ENCODE results near the gene RTN4R.
"Not testable (repeated sequence)": the region's sequence is repeated elsewhere in the genome, so short reads cannot be mapped to it uniquely, and the experiment has no call there.

The RTN4R gene

GRCh38 chr22:20276468-20276867, 8.3 kb upstream of the RTN4R start:
- DNase-seq (ENCODE audit: low read depth), result no peak
- TF ChIP-seq CTCF (IDR thresholded peaks at IDR 0.05; ENCODE audit: insufficient read depth, low read depth, low read length, missing control alignments), result no peak
- H3K4me3 ChIP-seq (ENCODE audit: low read length), result no peak overlapping the region

DNA sequence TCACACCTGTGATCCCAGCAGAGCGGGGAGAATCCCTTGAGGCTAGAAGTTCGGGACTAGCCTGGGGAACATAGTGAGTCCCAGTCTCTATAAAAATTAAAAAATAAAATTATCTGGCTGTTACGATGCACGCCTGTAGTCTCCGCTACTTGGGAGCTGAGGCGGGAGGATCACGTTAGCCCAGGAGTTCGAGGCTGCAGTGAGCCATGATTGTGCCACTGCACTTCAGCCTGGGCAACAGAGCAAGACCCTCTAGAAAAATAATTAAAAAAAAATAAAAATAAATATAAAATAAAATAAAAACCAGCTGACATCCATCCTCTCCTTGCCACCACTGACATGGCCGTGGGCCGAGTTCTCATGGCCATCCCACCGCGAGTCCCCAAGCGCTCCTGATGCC, 7.7 kb upstream of the RTN4R start:
- DNase-seq (ENCODE audit: low read depth), result no peak
- TF ChIP-seq CTCF (IDR thresholded peaks at IDR 0.05; ENCODE audit: insufficient read depth, low read depth, low read length, missing control alignments), result no peak

DNA sequence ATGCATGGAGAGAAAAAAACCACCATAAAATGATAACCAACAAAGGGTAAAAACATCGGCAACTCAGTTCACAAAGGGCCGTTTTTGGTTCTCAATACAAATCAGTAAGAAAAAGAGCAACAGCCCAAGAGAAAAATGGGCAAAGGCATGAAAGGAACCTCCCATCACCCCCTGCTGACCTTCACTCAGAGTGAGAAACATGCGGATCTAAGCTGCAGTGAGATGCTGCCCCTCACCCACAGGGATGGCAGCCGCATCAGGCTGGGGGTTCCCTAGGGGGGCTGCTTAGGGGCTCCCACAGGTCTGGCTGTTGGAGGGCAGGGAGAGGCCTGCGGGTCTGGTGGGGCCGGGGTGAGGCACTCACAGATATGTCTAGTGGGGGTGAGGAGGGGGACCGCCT, 7.2 kb upstream of the RTN4R start:
- DNase-seq (ENCODE audit: low read depth); H3K4me3 ChIP-seq (ENCODE audit: low read length): not testable (repeated sequence)

More for the DNA sequence above, 7.7 kb upstream of the RTN4R start:
- no peak overlapping the region for H3K4me3 ChIP-seq (ENCODE audit: low read length)

DNA sequence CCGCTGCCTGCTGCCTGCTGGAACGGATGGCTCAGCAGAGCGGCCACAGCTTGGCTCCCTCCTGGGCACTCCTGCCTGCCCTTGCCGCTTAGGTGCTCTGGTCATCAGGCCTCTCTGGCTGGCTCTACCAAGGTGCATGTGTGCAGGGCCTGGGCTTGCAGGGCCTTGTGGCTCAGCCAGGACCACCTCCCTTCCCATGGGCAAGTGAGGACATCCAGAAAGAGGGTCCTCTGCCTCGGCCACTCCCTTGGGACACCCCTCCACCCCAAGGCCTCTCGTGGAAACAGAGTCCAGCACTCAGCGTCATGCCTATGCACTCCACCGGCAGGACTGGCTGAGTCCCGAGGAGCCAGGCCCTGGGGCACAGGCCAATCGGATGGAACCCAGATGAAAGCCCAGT, 6.3 kb upstream of the RTN4R start:
- not testable (repeated sequence) for DNase-seq (ENCODE audit: low read depth); H3K4me3 ChIP-seq (ENCODE audit: low read length)

GRCh38 chr22:20273758-20274181, 5.7 kb upstream of the RTN4R start:
- DNase-seq (ENCODE audit: low read depth), result no peak
- no peak overlapping the region for H3K4me3 ChIP-seq (ENCODE audit: low read length)
- TF ChIP-seq CTCF (IDR thresholded peaks at IDR 0.05; ENCODE audit: insufficient read depth, low read depth, low read length, missing control alignments), result no peak

DNA sequence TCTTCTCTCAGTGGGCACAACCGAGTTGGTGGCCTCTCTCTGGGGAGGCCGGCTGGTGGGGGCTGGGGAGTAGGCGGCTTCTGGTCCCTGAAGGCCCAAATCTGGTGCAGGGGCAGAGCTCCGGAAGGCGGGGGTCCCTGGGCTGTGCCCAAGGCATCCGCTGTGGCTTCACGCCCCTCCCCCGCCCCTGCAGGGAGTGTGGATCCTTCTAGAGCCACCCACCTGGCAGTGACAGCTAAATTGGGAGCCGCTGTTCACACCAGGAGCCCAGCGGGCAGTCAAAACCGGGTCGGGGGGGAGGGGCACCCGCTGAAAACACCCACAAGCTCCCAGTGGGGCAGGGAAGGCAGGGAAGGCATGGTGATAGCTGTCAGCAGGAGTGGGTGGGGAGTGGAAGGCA, 4.6 kb upstream of the RTN4R start:
- TF ChIP-seq CTCF (IDR thresholded peaks at IDR 0.05; ENCODE audit: insufficient read depth, low read depth, low read length, missing control alignments), result no peak
- H3K4me3 ChIP-seq (ENCODE audit: low read length), result no peak overlapping the region
- no peak for DNase-seq (ENCODE audit: low read depth)

GRCh38 chr22:20272174-20272573, 4.1 kb upstream of the RTN4R start:
- no peak overlapping the region for H3K4me3 ChIP-seq (ENCODE audit: low read length)
- no peak for TF ChIP-seq CTCF (IDR thresholded peaks at IDR 0.05; ENCODE audit: insufficient read depth, low read depth, low read length, missing control alignments)
- no peak for DNase-seq (ENCODE audit: low read depth)

- TF ChIP-seq CTCF (IDR thresholded peaks at IDR 0.05; ENCODE audit: insufficient read depth, low read depth, low read length, missing control alignments), result no peak
- H3K4me3 ChIP-seq (ENCODE audit: low read length), result no peak overlapping the region
- no peak for DNase-seq (ENCODE audit: low read depth)
Measured at GRCh38 chr22:20271114-20271994, 3.2 kb upstream of the RTN4R start.

DNA sequence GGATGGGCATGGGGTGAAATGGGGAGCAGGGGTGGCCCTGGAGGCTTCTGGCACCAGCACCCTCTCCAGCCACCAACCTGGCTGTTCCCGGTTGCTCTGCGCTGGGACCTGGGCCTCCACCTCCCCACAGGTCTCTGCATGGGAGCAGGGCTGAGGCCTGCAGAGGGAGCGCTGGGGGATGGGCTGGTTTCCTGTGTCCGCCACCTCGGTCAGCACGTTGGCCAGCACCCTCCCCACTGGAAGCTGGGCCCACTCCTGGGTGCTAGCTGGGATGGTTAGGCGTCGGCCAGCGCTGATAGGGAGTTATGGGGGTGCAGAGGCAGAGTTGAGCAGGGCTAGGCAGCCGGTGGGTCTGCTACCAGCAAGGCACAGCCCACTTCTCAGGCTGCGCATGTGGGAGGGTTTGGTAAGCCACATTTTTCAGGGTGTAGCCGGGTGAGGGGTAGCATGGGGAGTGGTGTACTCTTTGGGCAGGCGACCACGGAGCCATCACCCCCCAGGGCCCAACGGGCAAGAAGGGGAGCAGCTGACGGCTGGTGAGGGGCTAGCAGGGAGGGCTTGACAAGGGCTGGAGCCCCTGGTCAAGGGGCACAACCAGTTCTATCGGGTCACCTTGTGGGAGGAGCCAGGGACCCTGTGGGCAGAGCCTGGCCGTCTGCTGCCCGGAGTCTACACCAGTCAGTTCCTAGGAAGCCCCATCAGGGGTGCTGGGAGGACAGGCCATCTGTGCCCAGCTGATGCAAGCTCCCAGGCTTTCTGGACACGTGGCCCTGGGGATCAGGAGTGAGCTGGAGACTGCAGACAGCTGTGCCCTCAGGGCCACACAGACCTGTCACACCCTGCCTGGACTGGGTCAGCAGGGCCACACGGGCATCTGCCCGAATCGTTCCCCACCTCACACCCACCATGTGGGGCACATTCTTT, 2.3 kb upstream of the RTN4R start:
- DNase-seq (ENCODE audit: low read depth); H3K4me3 ChIP-seq (ENCODE audit: low read length): not testable (repeated sequence)

DNA sequence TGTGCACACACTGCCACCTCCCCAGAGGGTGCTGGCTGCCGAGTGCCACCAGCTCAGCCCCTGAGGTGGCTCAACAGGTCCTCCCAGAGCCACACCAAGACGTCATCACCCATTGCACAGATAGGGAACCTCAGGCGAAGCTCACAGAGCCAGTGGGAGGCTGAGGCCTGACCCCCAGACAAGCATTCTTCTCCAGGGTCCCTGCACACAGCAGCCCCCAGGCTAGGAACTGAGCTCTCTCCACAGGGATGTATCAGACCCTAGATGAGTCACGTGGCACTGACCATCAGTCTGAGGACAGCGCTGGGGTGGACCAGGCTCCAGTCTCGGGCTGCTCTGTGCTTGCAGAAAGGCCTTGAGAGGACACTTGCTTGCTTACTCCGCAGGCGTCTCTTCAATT, 1.6 kb upstream of the RTN4R start:
- not testable (repeated sequence) for DNase-seq (ENCODE audit: low read depth); H3K4me3 ChIP-seq (ENCODE audit: low read length)

DNA sequence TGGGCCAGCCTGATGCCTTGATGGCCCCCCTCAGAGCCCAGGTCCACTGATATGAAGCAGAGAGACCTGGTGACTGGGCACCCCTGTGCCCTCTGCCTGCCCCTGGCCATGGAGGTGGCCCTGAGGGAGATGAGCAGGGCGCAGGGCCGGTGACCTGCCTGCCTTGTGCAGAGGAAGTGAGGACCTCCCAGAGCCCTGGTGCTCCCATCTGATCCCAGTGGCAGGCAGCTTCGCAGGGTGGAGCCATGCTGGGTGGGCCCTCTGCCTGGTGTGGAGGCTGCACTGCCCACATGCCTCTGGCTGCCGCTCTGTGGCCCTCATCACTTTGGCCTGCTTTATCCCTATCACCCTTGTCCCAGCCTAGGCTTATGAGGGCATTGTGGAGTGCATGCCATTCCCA, 1.1 kb upstream of the RTN4R start:
- H3K4me3 ChIP-seq (ENCODE audit: low read length); DNase-seq (ENCODE audit: low read depth): not testable (repeated sequence)
